ENCODE measurements around the gene BBS7. TPM values are rescaled to one million over a fixed set of nuclear protein-coding genes. Genes with fewer than 3 reads are reported as not detected.

Gene BBS7
- total RNA-seq, 1 experiment from 2014 or later: 28.4 TPM

DNA sequence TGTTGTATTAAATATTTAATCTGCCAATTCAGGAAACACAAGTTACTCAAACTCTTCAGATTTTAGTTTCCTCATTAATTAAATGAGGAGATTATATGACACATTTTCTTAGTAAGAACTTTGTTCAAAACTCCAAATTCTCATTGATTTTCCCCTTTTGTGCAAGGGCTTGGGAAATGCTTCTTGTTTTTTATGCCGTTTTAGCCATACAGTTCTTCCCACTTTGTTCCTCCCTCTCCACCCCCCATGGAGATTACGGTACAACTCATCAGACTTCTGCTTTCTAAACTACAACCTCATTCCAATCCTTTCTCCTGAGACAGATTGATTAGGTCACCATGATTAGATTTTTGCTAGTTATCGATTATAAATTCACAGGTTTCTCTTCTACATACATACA lies 10.9 kb upstream of the BBS7 start:
- Histone ChIP-seq H3K9ac (ENCODE audit: low read length) (no peak overlapping the region), H3K79me2 (ENCODE audit: low read length) (no peaks in the 10 kb centered on the region), H3K27me3 (ENCODE audit: low read length) (no peaks in the 10 kb centered on the region), H3K4me2 (ENCODE audit: low read depth, low read length, poor library complexity, severe bottlenecking) (no peak overlapping the region), H3K36me3 (ENCODE audit: insufficient read depth, low read length) (no peaks in the 10 kb centered on the region), H3K4me1 (ENCODE audit: low read length) (no peaks in the 10 kb centered on the region), H3K4me3 (ENCODE audit: low read length) (no peak overlapping the region), H4K20me1 (ENCODE audit: insufficient read depth, low read depth, low read length) (no peaks in the 10 kb centered on the region), H3K27ac (ENCODE audit: low read length) (no peak overlapping the region), H2AFZ (ENCODE audit: low read length) (no peak overlapping the region), H3K9me3 (ENCODE audit: low read length) (no peaks in the 10 kb centered on the region), H3K9me2 (replicated peaks; ENCODE audit: insufficient read depth, low read length) (no peaks in the 10 kb centered on the region)
- no peak for DNase-seq

DNA sequence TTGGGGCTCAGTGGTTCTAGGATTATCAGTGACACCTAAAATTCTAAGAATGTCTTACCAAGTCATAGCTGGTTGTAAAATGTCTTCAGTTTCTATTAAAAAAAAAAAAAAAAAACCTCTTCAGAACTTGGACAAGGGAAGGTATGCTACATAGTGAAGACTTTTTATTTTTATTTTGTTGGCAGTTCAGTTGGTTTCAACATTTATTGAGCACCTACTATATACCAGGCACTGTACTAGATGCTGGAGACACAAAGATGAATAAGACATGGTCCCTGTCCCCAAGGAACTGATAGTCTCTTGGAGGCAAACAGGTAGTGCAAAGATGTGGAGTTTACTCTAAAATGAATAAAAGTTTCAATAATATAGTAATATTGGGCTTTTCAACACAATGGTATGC lies 8.9 kb upstream of the BBS7 start:
- H3K4me1 ChIP-seq (ENCODE audit: low read length): no peaks in the 10 kb centered on the region
- no peaks in the 10 kb centered on the region for H3K79me2 ChIP-seq (ENCODE audit: low read length)
- no peaks in the 10 kb centered on the region for H3K9me2 ChIP-seq (replicated peaks; ENCODE audit: insufficient read depth, low read length)
- DNase-seq: no peak
- H3K27me3 ChIP-seq (ENCODE audit: low read length): no peaks in the 10 kb centered on the region
- H3K9ac ChIP-seq (ENCODE audit: low read length): no peak overlapping the region
- H3K27ac ChIP-seq (ENCODE audit: low read length): no peak overlapping the region
- H3K9me3 ChIP-seq (ENCODE audit: low read length): no peaks in the 10 kb centered on the region
- no peak overlapping the region for H3K4me3 ChIP-seq (ENCODE audit: low read length)
- H4K20me1 ChIP-seq (ENCODE audit: insufficient read depth, low read depth, low read length): no peaks in the 10 kb centered on the region
- no peak overlapping the region for H3K4me2 ChIP-seq (ENCODE audit: low read depth, low read length, poor library complexity, severe bottlenecking)
- no peaks in the 10 kb centered on the region for H3K36me3 ChIP-seq (ENCODE audit: insufficient read depth, low read length)
- no peak overlapping the region for H2AFZ ChIP-seq (ENCODE audit: low read length)

DNA sequence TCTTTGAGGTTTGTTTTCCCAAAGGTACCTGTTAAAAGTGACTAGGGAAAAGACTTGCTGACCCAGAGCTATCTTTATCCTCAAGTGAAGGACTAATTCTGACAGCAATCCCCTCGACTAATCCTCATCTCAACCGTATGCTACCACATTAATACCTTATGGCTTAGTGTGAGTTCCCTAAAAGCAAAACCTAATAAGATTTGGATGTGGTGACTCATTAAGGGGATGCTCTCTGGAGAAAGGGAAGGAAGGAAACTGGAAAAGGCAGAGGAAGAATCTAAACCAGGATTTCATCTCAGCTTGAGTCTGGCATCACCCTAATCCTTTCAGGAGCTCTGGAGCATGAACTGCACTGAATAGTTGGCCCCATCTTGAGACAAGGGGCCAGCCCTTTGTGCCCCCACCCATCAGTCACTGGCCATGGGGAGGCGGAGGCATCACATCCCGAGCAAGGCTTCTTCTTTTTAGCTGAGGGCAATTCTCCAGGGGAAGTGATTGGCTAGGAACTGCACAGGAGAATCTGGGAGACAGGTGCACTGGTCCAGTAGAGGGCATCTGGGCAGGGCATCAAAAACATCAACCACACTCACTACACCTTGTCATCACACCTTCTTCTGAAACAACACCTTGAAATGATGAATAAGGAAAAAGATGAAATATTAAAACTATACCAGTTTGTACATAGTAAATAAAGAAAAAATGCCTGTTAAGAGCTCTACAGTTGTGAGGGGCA lies 6.9 kb upstream of the BBS7 start:
- Histone ChIP-seq H3K4me3 (ENCODE audit: low read length) (no peak overlapping the region), H3K27me3 (ENCODE audit: low read length) (no peaks in the 10 kb centered on the region), H3K9ac (ENCODE audit: low read length) (no peak overlapping the region), H3K4me1 (ENCODE audit: low read length) (no peaks in the 10 kb centered on the region), H4K20me1 (ENCODE audit: insufficient read depth, low read depth, low read length) (no peaks in the 10 kb centered on the region), H3K9me3 (ENCODE audit: low read length) (no peaks in the 10 kb centered on the region), H2AFZ (ENCODE audit: low read length) (no peak overlapping the region), H3K79me2 (ENCODE audit: low read length) (no peaks in the 10 kb centered on the region), H3K4me2 (ENCODE audit: low read depth, low read length, poor library complexity, severe bottlenecking) (no peak overlapping the region), H3K36me3 (ENCODE audit: insufficient read depth, low read length) (no peaks in the 10 kb centered on the region), H3K27ac (ENCODE audit: low read length) (no peak overlapping the region), H3K9me2 (replicated peaks; ENCODE audit: insufficient read depth, low read length) (no peaks in the 10 kb centered on the region)
- no peak for DNase-seq

DNA sequence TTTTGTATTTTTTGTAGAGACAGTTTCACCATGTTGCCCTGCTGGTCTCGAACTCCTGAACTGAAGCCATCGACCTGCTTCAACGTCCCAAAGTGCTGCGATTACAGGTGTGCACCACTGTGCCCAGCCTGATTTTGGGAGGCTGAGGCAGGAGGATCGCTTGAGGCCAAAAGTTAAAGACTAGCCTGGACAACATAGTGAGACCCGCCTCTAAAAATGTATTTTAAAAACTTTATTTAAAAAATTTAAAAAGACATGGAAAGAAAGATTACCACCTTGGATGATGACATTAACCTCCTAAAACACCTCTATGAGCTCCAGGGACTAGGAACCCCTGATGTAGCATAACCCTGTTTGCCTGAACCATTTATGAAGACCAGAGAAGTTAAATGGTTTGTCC lies 5.8 kb upstream of the BBS7 start:
- Histone ChIP-seq H3K4me3 (ENCODE audit: low read length) (no peak overlapping the region), H2AFZ (ENCODE audit: low read length) (no peak overlapping the region), H3K4me1 (ENCODE audit: low read length) (no peaks in the 10 kb centered on the region), H3K4me2 (ENCODE audit: low read depth, low read length, poor library complexity, severe bottlenecking) (no peak overlapping the region), H3K9ac (ENCODE audit: low read length) (no peak overlapping the region), H3K27ac (ENCODE audit: low read length) (no peak overlapping the region), H3K79me2 (ENCODE audit: low read length) (no peaks in the 10 kb centered on the region), H3K27me3 (ENCODE audit: low read length) (no peaks in the 10 kb centered on the region), H3K36me3 (ENCODE audit: insufficient read depth, low read length) (no peaks in the 10 kb centered on the region), H4K20me1 (ENCODE audit: insufficient read depth, low read depth, low read length) (no peaks in the 10 kb centered on the region), H3K9me3 (ENCODE audit: low read length) (no peaks in the 10 kb centered on the region), H3K9me2 (replicated peaks; ENCODE audit: insufficient read depth, low read length) (no peaks in the 10 kb centered on the region)
- DNase-seq: no peak

DNA sequence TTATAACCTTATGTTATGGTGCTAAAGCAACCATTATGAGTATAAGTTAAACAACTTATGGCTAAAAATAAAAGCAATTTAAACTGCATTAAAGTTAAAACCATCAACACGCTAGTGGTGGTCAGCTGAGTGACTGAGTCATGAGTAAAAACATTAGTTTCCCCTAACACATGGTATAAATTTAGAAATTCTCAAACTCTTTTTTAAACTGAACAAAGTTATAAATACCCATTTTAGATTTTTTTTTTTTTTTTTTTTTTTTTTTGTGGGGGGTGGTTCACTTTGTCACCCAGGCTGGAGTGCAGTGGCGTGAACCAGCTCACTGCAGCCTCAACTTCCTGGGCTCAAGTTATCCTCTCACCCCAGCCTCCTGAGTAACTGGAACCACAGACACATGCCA lies 5.4 kb upstream of the BBS7 start:
- no peaks in the 10 kb centered on the region for H4K20me1 ChIP-seq (ENCODE audit: insufficient read depth, low read depth, low read length)
- DNase-seq: no peak
- H3K9me2 ChIP-seq (replicated peaks; ENCODE audit: insufficient read depth, low read length): no peaks in the 10 kb centered on the region
- no peak overlapping the region for H3K4me3 ChIP-seq (ENCODE audit: low read length)
- H3K9ac ChIP-seq (ENCODE audit: low read length): no peak overlapping the region
- H3K79me2 ChIP-seq (ENCODE audit: low read length): no peaks in the 10 kb centered on the region
- H3K9me3 ChIP-seq (ENCODE audit: low read length): no peaks in the 10 kb centered on the region
- no peak overlapping the region for H2AFZ ChIP-seq (ENCODE audit: low read length)
- no peak overlapping the region for H3K27ac ChIP-seq (ENCODE audit: low read length)
- no peaks in the 10 kb centered on the region for H3K27me3 ChIP-seq (ENCODE audit: low read length)
- peaks cover 3% of the 10 kb centered on the region; the same call in 1 of the 2 replicates for H3K4me1 ChIP-seq (ENCODE audit: low read length)
- H3K36me3 ChIP-seq (ENCODE audit: insufficient read depth, low read length): no peaks in the 10 kb centered on the region
- H3K4me2 ChIP-seq (ENCODE audit: low read depth, low read length, poor library complexity, severe bottlenecking): no peak overlapping the region

DNA sequence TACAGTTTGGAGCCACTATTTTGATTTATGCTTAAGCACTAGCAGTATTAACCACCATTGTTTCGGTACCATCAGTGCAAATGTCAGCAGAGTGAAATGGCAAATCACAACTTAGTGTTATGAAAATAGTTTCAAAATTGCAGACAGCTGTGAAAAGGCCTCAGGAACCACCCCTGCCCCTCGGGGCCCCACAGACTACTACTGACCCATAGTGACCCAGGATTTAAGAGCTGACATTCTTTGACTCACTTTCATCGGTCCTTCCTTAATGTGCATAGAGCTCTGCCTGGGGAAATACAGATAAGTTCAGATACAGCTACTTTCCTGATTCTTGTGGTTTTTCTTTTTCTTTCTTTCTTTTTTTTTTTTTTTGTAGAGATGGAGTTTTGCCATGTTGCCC lies 3.3 kb upstream of the BBS7 start:
- no peak overlapping the region for H3K9ac ChIP-seq (ENCODE audit: low read length)
- no peaks in the 10 kb centered on the region for H4K20me1 ChIP-seq (ENCODE audit: insufficient read depth, low read depth, low read length)
- no peaks in the 10 kb centered on the region for H3K9me2 ChIP-seq (replicated peaks; ENCODE audit: insufficient read depth, low read length)
- H3K4me2 ChIP-seq (ENCODE audit: low read depth, low read length, poor library complexity, severe bottlenecking): no peak overlapping the region
- no peak overlapping the region for H2AFZ ChIP-seq (ENCODE audit: low read length)
- peaks cover 15% of the 10 kb centered on the region for H3K4me1 ChIP-seq (ENCODE audit: low read length)
- no peak overlapping the region for H3K27ac ChIP-seq (ENCODE audit: low read length)
- no peaks in the 10 kb centered on the region for H3K9me3 ChIP-seq (ENCODE audit: low read length)
- H3K4me3 ChIP-seq (ENCODE audit: low read length): no peak overlapping the region
- no peak for DNase-seq
- H3K27me3 ChIP-seq (ENCODE audit: low read length): no peaks in the 10 kb centered on the region
- H3K79me2 ChIP-seq (ENCODE audit: low read length): peaks cover 16% of the 10 kb centered on the region
- no peaks in the 10 kb centered on the region for H3K36me3 ChIP-seq (ENCODE audit: insufficient read depth, low read length)

DNA sequence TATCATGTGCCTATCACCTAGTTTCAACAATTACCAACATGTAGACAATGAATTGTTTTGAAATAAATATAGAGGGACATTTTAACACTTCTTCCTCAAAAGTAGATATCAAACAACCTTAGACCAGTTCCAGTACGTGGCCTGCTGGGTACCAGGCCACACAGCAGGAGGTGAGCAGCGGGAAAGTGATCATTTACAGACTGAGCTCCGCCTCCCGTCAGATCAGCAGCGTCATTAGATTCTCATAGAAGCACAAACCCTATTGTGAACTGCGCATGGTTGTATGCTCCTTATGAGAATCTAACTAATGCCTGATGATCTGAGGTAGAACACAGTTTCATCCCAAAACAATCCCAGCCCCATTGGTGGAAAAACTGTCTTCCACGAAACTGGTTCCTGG lies 6.5 kb downstream of the BBS7 start:
- H3K27ac ChIP-seq (ENCODE audit: low read length): no peak overlapping the region
- peaks cover 27% of the 10 kb centered on the region for H3K79me2 ChIP-seq (ENCODE audit: low read length)
- DNase-seq: no peak
- H3K4me1 ChIP-seq (ENCODE audit: low read length): peaks cover 3% of the 10 kb centered on the region
- H3K27me3 ChIP-seq (ENCODE audit: low read length): no peaks in the 10 kb centered on the region
- H3K9ac ChIP-seq (ENCODE audit: low read length): no peak overlapping the region
- peaks cover 54% of the 10 kb centered on the region for H3K36me3 ChIP-seq (ENCODE audit: insufficient read depth, low read length)
- H3K9me3 ChIP-seq (ENCODE audit: low read length): no peaks in the 10 kb centered on the region
- no peaks in the 10 kb centered on the region for H4K20me1 ChIP-seq (ENCODE audit: insufficient read depth, low read depth, low read length)
- no peaks in the 10 kb centered on the region for H3K9me2 ChIP-seq (replicated peaks; ENCODE audit: insufficient read depth, low read length)
- no peak overlapping the region for H2AFZ ChIP-seq (ENCODE audit: low read length)
- H3K4me2 ChIP-seq (ENCODE audit: low read depth, low read length, poor library complexity, severe bottlenecking): no peak overlapping the region
- no peak overlapping the region for H3K4me3 ChIP-seq (ENCODE audit: low read length)

DNA sequence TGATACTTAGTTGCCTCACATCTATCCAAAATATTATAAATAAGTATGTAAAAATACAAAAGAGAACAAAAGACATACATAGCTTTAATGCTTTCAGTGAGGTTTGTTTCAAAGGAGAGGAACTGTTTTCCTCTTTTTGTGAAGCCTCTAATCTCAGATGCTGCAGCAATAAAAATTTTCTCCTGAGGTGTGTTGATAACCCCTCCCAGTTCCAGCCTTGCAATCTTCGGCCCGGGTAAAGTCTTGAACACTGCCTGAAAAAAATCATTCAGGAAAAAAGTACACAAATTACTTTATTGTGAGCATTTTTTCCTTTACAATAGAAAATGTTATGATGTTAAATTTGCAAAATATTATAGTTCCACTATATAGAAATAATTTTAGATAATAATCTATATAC lies 8.8 kb downstream of the BBS7 start:
- Histone ChIP-seq H2AFZ (ENCODE audit: low read length) (no peak overlapping the region), H3K27me3 (ENCODE audit: low read length) (no peaks in the 10 kb centered on the region), H3K36me3 (ENCODE audit: insufficient read depth, low read length) (peaks cover 45% of the 10 kb centered on the region; the same call in 1 of the 2 replicates), H3K4me3 (ENCODE audit: low read length) (no peak overlapping the region), H3K9ac (ENCODE audit: low read length) (no peak overlapping the region), H3K4me1 (ENCODE audit: low read length) (no peaks in the 10 kb centered on the region), H3K4me2 (ENCODE audit: low read depth, low read length, poor library complexity, severe bottlenecking) (no peak overlapping the region), H3K79me2 (ENCODE audit: low read length) (peaks cover 16% of the 10 kb centered on the region), H3K27ac (ENCODE audit: low read length) (no peak overlapping the region), H3K9me3 (ENCODE audit: low read length) (no peaks in the 10 kb centered on the region), H3K9me2 (replicated peaks; ENCODE audit: insufficient read depth, low read length) (no peaks in the 10 kb centered on the region), H4K20me1 (ENCODE audit: insufficient read depth, low read depth, low read length) (no peaks in the 10 kb centered on the region)
- no peak for DNase-seq

All from Karpas-422 (cell line).